HL-60 (cell line): Measurements from ENCODE around the gene CNGB1.
"Not testable (repeated sequence)": the region's sequence is repeated elsewhere in the genome, so short reads cannot be mapped to it uniquely, and the experiment has no call there.

Experiments used
- DNase-seq, 2 experiments: peaks; one replicate each; pipeline ENCODE4 v3.0.0-alpha.2; 2010 to 2020; ENCODE audit warnings: low read depth in 1 of 2, low spot score in 1 of 2
- H3K27ac ChIP-seq: fragments of 250-450 bp; sonication (Bioruptor Pico); replicated peaks from 2 replicates; pipeline ENCODE4 v1.5.1; 2020; ENCODE audit warnings: mild to moderate bottlenecking, moderate library complexity
- H3K27me3 ChIP-seq: fragments of 250-450 bp; sonication (Bioruptor Pico); 2 replicates; pipeline ENCODE4 v1.5.1; 2021; ENCODE audit warnings: mild to moderate bottlenecking, moderate library complexity; ENCODE audit not compliant: insufficient read depth, poor library complexity, severe bottlenecking
- H3K4me3 ChIP-seq: replicated peaks from 2 replicates; pipeline ENCODE4 v1.5.1; 2011; ENCODE audit warnings: mild to moderate bottlenecking, control low read depth, low read length; ENCODE audit not compliant: insufficient read depth
- CTCF ChIP-seq: IDR thresholded peaks from one replicate; pipeline ENCODE4 v1.5.1; 2011; ENCODE audit warnings: low read length, control low read depth, inconsistent platforms; ENCODE audit not compliant: insufficient read depth
- GABPA ChIP-seq: IDR thresholded peaks from 2 replicates; pipeline ENCODE4 v1.6.1; 2012; ENCODE audit warnings: low read depth
- POLR2AphosphoS5 ChIP-seq: IDR thresholded peaks from 2 replicates; pipeline ENCODE4 v1.6.1; 2012; ENCODE audit warnings: low read depth
- REST ChIP-seq: IDR thresholded peaks from 2 replicates; pipeline ENCODE4 v1.6.1; 2012; ENCODE audit warnings: low read depth; ENCODE audit not compliant: insufficient replicate concordance
- SPI1 ChIP-seq: IDR thresholded peaks from 2 replicates; pipeline ENCODE4 v1.6.1; 2012; ENCODE audit warnings: low read depth, mild to moderate bottlenecking, borderline replicate concordance

Gene CNGB1

GRCh38 chr16:57855188-57855587 is 115.7 kb downstream of the CNGB1 start:
- Histone ChIP-seq H3K4me3 (no peak overlapping the region), H3K27ac (no peak overlapping the region), H3K27me3 (no peaks in the 10 kb centered on the region)
- TF ChIP-seq SPI1 (no peak), POLR2AphosphoS5 (no peak), REST (no peak), CTCF (no peak), GABPA (no peak)
- no peak for DNase-seq

GRCh38 chr16:57852189-57852588 is 118.7 kb downstream of the CNGB1 start:
- no peak for DNase-seq
- Histone ChIP-seq H3K4me3 (no peak overlapping the region), H3K27ac (no peak overlapping the region), H3K27me3 (no peaks in the 10 kb centered on the region)
- no peak for TF ChIP-seq REST
- TF ChIP-seq GABPA, result no peak
- TF ChIP-seq SPI1, result no peak
- no peak for TF ChIP-seq CTCF
- TF ChIP-seq POLR2AphosphoS5, result no peak

GRCh38 chr16:57848181-57848580 is 122.7 kb downstream of the CNGB1 start:
- H3K4me3 ChIP-seq, result no peak overlapping the region
- no peak for TF ChIP-seq GABPA
- TF ChIP-seq SPI1, result no peak
- no peak for TF ChIP-seq REST
- TF ChIP-seq POLR2AphosphoS5, result no peak
- TF ChIP-seq CTCF, result no peak
- no peak for DNase-seq
- no peak overlapping the region for H3K27ac ChIP-seq
- no peaks in the 10 kb centered on the region for H3K27me3 ChIP-seq

- DNase-seq, H3K27ac ChIP-seq, H3K4me3 ChIP-seq, H3K27me3 ChIP-seq: not testable (repeated sequence)
Observed at GRCh38 chr16:57846931-57847330, 124.0 kb downstream of the CNGB1 start.
